DOHH2 (cell line): Measurements from ENCODE around the gene MTRR.

Experiments used
- H3F3A ChIP-seq: fragments of 200-600 bp; sonication (generic), shearing (Covaris generic); 2 replicates; pipeline ENCODE4 v1.6.0; 2016; ENCODE audit warnings: antibody characterized with exemption, mild to moderate bottlenecking; ENCODE audit not compliant: control insufficient read depth, insufficient read depth
- H3K27ac ChIP-seq: fragments of 200-600 bp; sonication (generic); 2 replicates; pipeline ENCODE4 v1.5.1; 2014; ENCODE audit warnings: low read depth, mild to moderate bottlenecking, low read length, moderate library complexity
- H3K27me3 ChIP-seq: fragments of 200-600 bp; sonication (generic); 2 replicates; pipeline ENCODE4 v1.6.1; 2014; ENCODE audit warnings: mild to moderate bottlenecking, low read length, mixed read lengths; ENCODE audit not compliant: control insufficient read depth
- H3K36me3 ChIP-seq: fragments of 200-600 bp; sonication (generic); 2 replicates; pipeline ENCODE4 v1.6.1; 2014; ENCODE audit warnings: mild to moderate bottlenecking, low read length, moderate library complexity, mixed read lengths; ENCODE audit not compliant: control insufficient read depth
- H3K4me1 ChIP-seq: fragments of 200-600 bp; sonication (generic); 2 replicates; pipeline ENCODE4 v1.6.1; 2014; ENCODE audit warnings: mild to moderate bottlenecking, low read length, mixed read lengths; ENCODE audit not compliant: control insufficient read depth
- H3K4me2 ChIP-seq: fragments of 200-600 bp; sonication (generic); 2 replicates; pipeline ENCODE4 v1.6.0; 2014; ENCODE audit warnings: mild to moderate bottlenecking, low read length, moderate library complexity
- H3K4me3 ChIP-seq: fragments of 200-600 bp; sonication (generic); 2 replicates; pipeline ENCODE4 v1.5.1; 2014; ENCODE audit warnings: mild to moderate bottlenecking, low read length, mixed read lengths
- H3K79me2 ChIP-seq: fragments of 200-600 bp; sonication (generic); 2 replicates; pipeline ENCODE4 v1.6.1; 2014; ENCODE audit warnings: mild to moderate bottlenecking, low read length, mixed read lengths; ENCODE audit not compliant: control insufficient read depth
- H3K9me2 ChIP-seq: fragments of 200-600 bp; sonication (generic); replicated peaks from 2 replicates; pipeline ENCODE4 v1.6.1; 2014; ENCODE audit warnings: mild to moderate bottlenecking, low read length, mixed read lengths; ENCODE audit not compliant: control insufficient read depth
- H3K9me3 ChIP-seq: fragments of 200-600 bp; sonication (generic); 2 replicates; pipeline ENCODE4 v1.6.1; 2014; ENCODE audit warnings: antibody characterized with exemption, low read length, mixed read lengths; ENCODE audit not compliant: control insufficient read depth, insufficient read depth
- H4K20me1 ChIP-seq: fragments of 200-600 bp; sonication (generic); 2 replicates; pipeline ENCODE4 v1.6.0; 2014; ENCODE audit warnings: low read depth, mild to moderate bottlenecking, antibody characterized with exemption, low read length, moderate library complexity; ENCODE audit not compliant: control insufficient read depth, insufficient read depth
- CTCF ChIP-seq: fragments of 200-600 bp; sonication (generic); IDR thresholded peaks from one replicate; pipeline ENCODE4 v1.5.1; 2014; ENCODE audit warnings: antibody characterized with exemption, mild to moderate bottlenecking, low read depth, low read length; ENCODE audit not compliant: poor library complexity, severe bottlenecking
- EZH2phosphoT487 ChIP-seq: fragments of 200-600 bp; sonication (generic); IDR thresholded peaks from 2 replicates; pipeline ENCODE4 v1.6.1; 2017; ENCODE audit warnings: borderline replicate concordance, mild to moderate bottlenecking, antibody characterized with exemption, low read length, moderate library complexity, mixed read lengths

Gene MTRR

DNA sequence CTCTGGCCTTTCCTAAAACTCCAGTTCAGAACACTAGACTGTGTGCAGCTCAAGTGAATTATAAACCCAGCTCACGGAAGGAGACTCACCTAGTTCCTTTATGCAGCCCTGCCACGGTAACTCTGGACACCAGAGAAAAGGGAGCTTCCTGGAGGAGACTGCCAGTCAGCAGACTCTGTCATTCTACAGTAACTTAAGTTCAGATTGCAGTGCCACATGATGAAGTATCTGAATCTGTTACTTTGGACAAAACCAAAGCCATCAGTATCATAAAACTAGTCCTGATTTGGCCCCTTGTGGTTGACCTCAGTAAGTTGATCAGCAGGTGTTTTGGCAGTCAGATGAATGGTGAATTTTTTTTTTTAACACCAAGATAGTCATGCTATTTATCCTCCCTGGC is 2.7 kb downstream of the MTRR start:
- Histone ChIP-seq H3F3A (no peaks in the 10 kb centered on the region), H3K4me1 (peaks cover 42% of the 10 kb centered on the region), H3K4me3 (no peak overlapping the region), H3K4me2 (peak overlapping the region; percentile 72), H3K36me3 (peaks cover 81% of the 10 kb centered on the region), H3K9me2 (no peaks in the 10 kb centered on the region), H3K79me2 (peaks cover 99% of the 10 kb centered on the region), H4K20me1 (peaks cover 26% of the 10 kb centered on the region), H3K27me3 (no peaks in the 10 kb centered on the region), H3K27ac (no peak overlapping the region), H3K9me3 (no peaks in the 10 kb centered on the region)
- TF ChIP-seq CTCF: no peak
- no peak for TF ChIP-seq EZH2phosphoT487

GRCh38 chr5:7872517-7873130 is 3.7 kb downstream of the MTRR start:
- Histone ChIP-seq H3K27ac (no peak overlapping the region), H3K4me2 (no peak overlapping the region; the same call in 1 of the 2 replicates), H3F3A (no peaks in the 10 kb centered on the region), H3K9me3 (no peaks in the 10 kb centered on the region), H3K79me2 (peaks cover 95% of the 10 kb centered on the region), H3K36me3 (peaks cover 81% of the 10 kb centered on the region), H3K9me2 (no peaks in the 10 kb centered on the region), H3K4me3 (no peak overlapping the region), H4K20me1 (peaks cover 26% of the 10 kb centered on the region), H3K27me3 (no peaks in the 10 kb centered on the region), H3K4me1 (peaks cover 33% of the 10 kb centered on the region)
- TF ChIP-seq EZH2phosphoT487 (no peak), CTCF (no peak)

GRCh38 chr5:7873216-7873615 is 4.3 kb downstream of the MTRR start:
- no peak for TF ChIP-seq CTCF
- no peak for TF ChIP-seq EZH2phosphoT487
- Histone ChIP-seq H3K4me2 (no peak overlapping the region), H3K79me2 (peaks cover 95% of the 10 kb centered on the region), H3K9me2 (no peaks in the 10 kb centered on the region), H3K36me3 (peaks cover 85% of the 10 kb centered on the region), H3K4me3 (no peak overlapping the region), H4K20me1 (peaks cover 26% of the 10 kb centered on the region), H3K4me1 (peaks cover 30% of the 10 kb centered on the region), H3K9me3 (no peaks in the 10 kb centered on the region), H3F3A (no peaks in the 10 kb centered on the region), H3K27me3 (no peaks in the 10 kb centered on the region), H3K27ac (no peak overlapping the region)
